Liver (tissue), 9 donors: ENCODE results near the gene STK11IP. TPM values are rescaled to one million over a fixed set of nuclear protein-coding genes. Genes with fewer than 3 reads are reported as not detected.

Source experiments
- DNase-seq: peaks from one replicate; pipeline ENCODE4 v3.0.0-alpha.2; 2017; ENCODE audit warnings: low spot score
- H3K27ac ChIP-seq, 2 donors: one replicate each; pipeline ENCODE4 v1.7.0; 2013; ENCODE audit warnings: inconsistent platforms in 2 of 2, low read length in 2 of 2, control low read depth in 1 of 2, low read depth in 1 of 2, mild to moderate bottlenecking in 1 of 2
- H3K27me3 ChIP-seq, 4 donors: one replicate each; pipeline versions ENCODE4 v1.6.1 to v1.7.0; 2013; ENCODE audit warnings: low read length in 3 of 4, inconsistent platforms in 1 of 4, mild to moderate bottlenecking in 1 of 4, moderate library complexity in 1 of 4; ENCODE audit not compliant: control insufficient read depth in 4 of 4, insufficient read depth in 4 of 4
- H3K36me3 ChIP-seq, 4 donors: one replicate each; pipeline versions ENCODE4 v1.6.1 to v1.7.0; 2013; ENCODE audit warnings: low read length in 3 of 4, mild to moderate bottlenecking in 3 of 4, low read depth in 1 of 4, moderate library complexity in 1 of 4; ENCODE audit not compliant: control insufficient read depth in 4 of 4, insufficient read depth in 3 of 4
- H3K4me1 ChIP-seq, 4 donors: one replicate each; pipeline versions ENCODE4 v1.6.1 to v1.7.0; 2013; ENCODE audit warnings: low read length in 3 of 4, mild to moderate bottlenecking in 3 of 4, moderate library complexity in 1 of 4; ENCODE audit not compliant: control insufficient read depth in 4 of 4, insufficient read depth in 4 of 4
- H3K4me3 ChIP-seq, 3 donors: one replicate each; pipeline versions ENCODE4 v1.6.1 to v1.7.0; 2013; ENCODE audit warnings: low read length in 3 of 3, control low read depth in 1 of 3, low read depth in 1 of 3, mild to moderate bottlenecking in 1 of 3
- H3K9ac ChIP-seq, 2 donors: one replicate each; pipeline ENCODE4 v1.7.0; 2013; ENCODE audit warnings: low read length in 2 of 2, mild to moderate bottlenecking in 2 of 2, moderate library complexity in 2 of 2, control low read depth in 1 of 2, low read depth in 1 of 2
- H3K9me3 ChIP-seq, 4 donors: one replicate each; pipeline versions ENCODE4 v1.6.1 to v1.7.0; 2013; ENCODE audit warnings: low read length in 3 of 4; ENCODE audit not compliant: control insufficient read depth in 4 of 4
- EGR1 ChIP-seq, 2 donors: IDR thresholded peaks; 2 replicates each; pipeline ENCODE4 v1.6.1; 2016 to 2018; ENCODE audit warnings: antibody characterized with exemption in 2 of 2, low read depth in 2 of 2
- FOXA1 ChIP-seq: IDR thresholded peaks from 2 replicates; pipeline ENCODE4 v1.6.1; 2016; ENCODE audit warnings: antibody characterized with exemption
- FOXA2 ChIP-seq: IDR thresholded peaks from 2 replicates; pipeline ENCODE4 v1.6.1; 2016; ENCODE audit warnings: antibody characterized with exemption
- JUND ChIP-seq, 2 donors: IDR thresholded peaks; 2 replicates each; pipeline ENCODE4 v1.6.1; 2016; ENCODE audit warnings: antibody characterized with exemption in 2 of 2
- NR2F2 ChIP-seq: IDR thresholded peaks from 2 replicates; pipeline ENCODE4 v1.6.1; 2016; ENCODE audit warnings: antibody characterized with exemption
- SP1 ChIP-seq: IDR thresholded peaks from 2 replicates; pipeline ENCODE4 v1.6.1; 2018; ENCODE audit warnings: antibody characterized with exemption, mild to moderate bottlenecking
- YY1 ChIP-seq: IDR thresholded peaks from 2 replicates; pipeline ENCODE4 v1.6.1; 2016; ENCODE audit warnings: antibody characterized with exemption, mild to moderate bottlenecking
- WGBS: extraction: QIAGEN DNeasy Blood & Tissue Kit; methylation state at CpG from one replicate; pipeline ENCODE4 v1.1.7; 2013; 5-methylcytosine and 5-hydroxymethylcytosine counted together
- polyA plus RNA-seq, 2 donors: library from polyadenylated mRNA; stranded (reverse) in 1 of 2; unstranded in 1 of 2; fragments of 200-250 nt in 1 of 2; fragments of >200 nt in 1 of 2; fragmentation: Nextera tagmentation in 1 of 2; extraction: Ambion mirVana in 1 of 2; gene quantifications; one replicate each; pipeline versions ENCODE4 v1.2.1 to v1.2.3, GENCODE V29; 2013 to 2015
- total RNA-seq, 2 donors: library from RNA; depleted of rRNA; stranded (reverse); fragments of >200 nt; gene quantifications; one replicate each; pipeline ENCODE4 v1.2.3, GENCODE V29; 2014
- TF ChIP-seq, protein P1 (sequence below): IDR thresholded peaks from 2 replicates; pipeline ENCODE4 v1.6.1; 2016; ENCODE audit warnings: antibody characterized with exemption
- TF ChIP-seq, protein P2 (sequence below): IDR thresholded peaks from 2 replicates; pipeline ENCODE4 v1.6.1; 2016; ENCODE audit warnings: antibody characterized with exemption, mild to moderate bottlenecking
- TF ChIP-seq, protein P3 (sequence below): fragments of 150-350 bp; IDR thresholded peaks from 2 replicates; pipeline ENCODE4 v1.5.1; 2017; ENCODE audit warnings: improper control_type of control experiment, low read depth, low read length; ENCODE audit not compliant: missing input control
- TF ChIP-seq, protein P4 (sequence below): IDR thresholded peaks from 2 replicates; pipeline ENCODE4 v1.6.1; 2016; ENCODE audit warnings: antibody characterized with exemption
- donor health status: healthy.
- donor health status: healthy.
- donor health status: healthy.
- donor health status: healthy.
- donor health status: healthy.

The STK11IP gene
- total and polyA plus RNA-seq, 4 donors: 2.9 to 8.4 (median 6.4) TPM

DNA sequence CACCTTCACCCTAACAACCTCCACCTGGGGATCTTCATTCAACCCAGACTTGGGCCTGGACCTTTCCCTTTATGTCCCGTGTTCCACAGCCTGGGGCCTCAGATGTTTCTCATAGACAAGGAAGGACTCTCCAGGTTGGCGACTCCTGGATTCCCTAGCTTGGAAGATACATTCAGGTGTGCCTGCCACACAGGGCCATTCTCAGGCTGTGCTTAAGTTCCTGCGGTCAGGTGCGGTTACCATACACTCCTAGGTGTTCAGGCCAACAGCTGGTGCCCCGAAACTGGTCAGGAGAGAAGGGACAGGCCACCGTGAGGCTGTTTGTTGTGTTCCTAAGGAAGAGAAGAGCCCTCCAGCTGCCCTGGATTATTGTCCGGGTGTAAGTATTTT is 45.4 kb downstream of the STK11IP start:
- TF ChIP-seq, protein P1, sequence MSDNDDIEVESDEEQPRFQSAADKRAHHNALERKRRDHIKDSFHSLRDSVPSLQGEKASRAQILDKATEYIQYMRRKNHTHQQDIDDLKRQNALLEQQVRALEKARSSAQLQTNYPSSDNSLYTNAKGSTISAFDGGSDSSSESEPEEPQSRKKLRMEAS: no peak
- TF ChIP-seq, protein P2, sequence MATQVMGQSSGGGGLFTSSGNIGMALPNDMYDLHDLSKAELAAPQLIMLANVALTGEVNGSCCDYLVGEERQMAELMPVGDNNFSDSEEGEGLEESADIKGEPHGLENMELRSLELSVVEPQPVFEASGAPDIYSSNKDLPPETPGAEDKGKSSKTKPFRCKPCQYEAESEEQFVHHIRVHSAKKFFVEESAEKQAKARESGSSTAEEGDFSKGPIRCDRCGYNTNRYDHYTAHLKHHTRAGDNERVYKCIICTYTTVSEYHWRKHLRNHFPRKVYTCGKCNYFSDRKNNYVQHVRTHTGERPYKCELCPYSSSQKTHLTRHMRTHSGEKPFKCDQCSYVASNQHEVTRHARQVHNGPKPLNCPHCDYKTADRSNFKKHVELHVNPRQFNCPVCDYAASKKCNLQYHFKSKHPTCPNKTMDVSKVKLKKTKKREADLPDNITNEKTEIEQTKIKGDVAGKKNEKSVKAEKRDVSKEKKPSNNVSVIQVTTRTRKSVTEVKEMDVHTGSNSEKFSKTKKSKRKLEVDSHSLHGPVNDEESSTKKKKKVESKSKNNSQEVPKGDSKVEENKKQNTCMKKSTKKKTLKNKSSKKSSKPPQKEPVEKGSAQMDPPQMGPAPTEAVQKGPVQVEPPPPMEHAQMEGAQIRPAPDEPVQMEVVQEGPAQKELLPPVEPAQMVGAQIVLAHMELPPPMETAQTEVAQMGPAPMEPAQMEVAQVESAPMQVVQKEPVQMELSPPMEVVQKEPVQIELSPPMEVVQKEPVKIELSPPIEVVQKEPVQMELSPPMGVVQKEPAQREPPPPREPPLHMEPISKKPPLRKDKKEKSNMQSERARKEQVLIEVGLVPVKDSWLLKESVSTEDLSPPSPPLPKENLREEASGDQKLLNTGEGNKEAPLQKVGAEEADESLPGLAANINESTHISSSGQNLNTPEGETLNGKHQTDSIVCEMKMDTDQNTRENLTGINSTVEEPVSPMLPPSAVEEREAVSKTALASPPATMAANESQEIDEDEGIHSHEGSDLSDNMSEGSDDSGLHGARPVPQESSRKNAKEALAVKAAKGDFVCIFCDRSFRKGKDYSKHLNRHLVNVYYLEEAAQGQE: no peak
- TF ChIP-seq, protein P3, sequence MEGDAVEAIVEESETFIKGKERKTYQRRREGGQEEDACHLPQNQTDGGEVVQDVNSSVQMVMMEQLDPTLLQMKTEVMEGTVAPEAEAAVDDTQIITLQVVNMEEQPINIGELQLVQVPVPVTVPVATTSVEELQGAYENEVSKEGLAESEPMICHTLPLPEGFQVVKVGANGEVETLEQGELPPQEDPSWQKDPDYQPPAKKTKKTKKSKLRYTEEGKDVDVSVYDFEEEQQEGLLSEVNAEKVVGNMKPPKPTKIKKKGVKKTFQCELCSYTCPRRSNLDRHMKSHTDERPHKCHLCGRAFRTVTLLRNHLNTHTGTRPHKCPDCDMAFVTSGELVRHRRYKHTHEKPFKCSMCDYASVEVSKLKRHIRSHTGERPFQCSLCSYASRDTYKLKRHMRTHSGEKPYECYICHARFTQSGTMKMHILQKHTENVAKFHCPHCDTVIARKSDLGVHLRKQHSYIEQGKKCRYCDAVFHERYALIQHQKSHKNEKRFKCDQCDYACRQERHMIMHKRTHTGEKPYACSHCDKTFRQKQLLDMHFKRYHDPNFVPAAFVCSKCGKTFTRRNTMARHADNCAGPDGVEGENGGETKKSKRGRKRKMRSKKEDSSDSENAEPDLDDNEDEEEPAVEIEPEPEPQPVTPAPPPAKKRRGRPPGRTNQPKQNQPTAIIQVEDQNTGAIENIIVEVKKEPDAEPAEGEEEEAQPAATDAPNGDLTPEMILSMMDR: no peak
- H3K9me3 ChIP-seq: no peaks in the 10 kb centered on the region
- H3K4me1 ChIP-seq: peaks cover 0 to 4% (median 2%) of the 10 kb centered on the region in 4 donors
- 82% methylated on average over 7 of the region's 7 CpGs for WGBS
- no peak overlapping the region for H3K27ac ChIP-seq
- no peaks in the 10 kb centered on the region for H3K36me3 ChIP-seq
- no peak overlapping the region for H3K4me3 ChIP-seq
- peaks cover 0 to under 1% (median 0%) of the 10 kb centered on the region in 4 donors for H3K27me3 ChIP-seq
- DNase-seq: no peak
- H3K9ac ChIP-seq: no peak overlapping the region

DNA sequence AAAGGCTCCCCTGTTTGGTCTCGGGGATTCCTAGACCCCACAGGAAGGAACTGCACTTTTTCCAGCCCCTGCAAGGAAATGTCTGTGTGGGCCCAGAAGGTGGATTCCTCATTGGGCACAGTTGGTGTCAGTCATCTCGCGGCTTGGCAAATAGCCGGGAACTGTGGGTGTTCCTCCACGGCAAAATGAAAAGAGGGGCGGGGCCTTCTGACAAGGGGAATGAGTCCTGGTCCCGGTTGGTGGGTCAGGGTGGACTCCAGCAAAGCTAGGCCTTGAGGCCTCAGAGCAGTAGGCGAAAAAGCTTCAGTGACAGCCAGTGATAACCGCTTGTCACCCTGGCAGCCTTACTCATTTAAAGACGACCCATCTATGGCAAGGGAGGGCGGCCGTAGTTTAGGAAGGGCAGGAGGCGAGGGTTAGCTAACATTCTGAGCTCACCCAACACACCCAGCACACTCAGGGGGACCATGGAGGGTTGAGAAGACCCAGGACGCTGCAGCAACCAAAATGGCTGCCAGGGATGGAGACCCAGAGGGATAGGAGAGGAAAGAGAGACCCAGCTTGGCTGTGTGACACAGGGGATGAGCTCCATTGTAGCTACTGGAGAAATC is 46.2 kb downstream of the STK11IP start:
- WGBS: 86% methylated on average over 14 of the region's 14 CpGs
- Histone ChIP-seq H3K36me3 (no peaks in the 10 kb centered on the region), H3K4me1 (peaks cover 0 to 4% (median 2%) of the 10 kb centered on the region in 4 donors), H3K4me3 (no peak overlapping the region), H3K9me3 (no peaks in the 10 kb centered on the region), H3K27me3 (peaks cover 0 to 5% (median 0%) of the 10 kb centered on the region in 4 donors), H3K9ac (no peak overlapping the region), H3K27ac (no peak overlapping the region)
- no peak for TF ChIP-seq FOXA2
- no peak for TF ChIP-seq EGR1 (IDR thresholded peaks at IDR 0.05; ENCODE audit: low read depth in 2 of 2)
- no peak for TF ChIP-seq YY1
- no peak for TF ChIP-seq NR2F2
- TF ChIP-seq, protein P4, sequence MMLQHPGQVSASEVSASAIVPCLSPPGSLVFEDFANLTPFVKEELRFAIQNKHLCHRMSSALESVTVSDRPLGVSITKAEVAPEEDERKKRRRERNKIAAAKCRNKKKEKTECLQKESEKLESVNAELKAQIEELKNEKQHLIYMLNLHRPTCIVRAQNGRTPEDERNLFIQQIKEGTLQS: no peak
- TF ChIP-seq, protein P1: no peak
- no peak for TF ChIP-seq JUND (IDR thresholded peaks at IDR 0.05)
- TF ChIP-seq FOXA1: no peak
- TF ChIP-seq SP1: no peak
- DNase-seq: no peak
